OCI-LY1 (cell line): ENCODE measurements around the gene ZNF646.

Experiments
- H2AFZ ChIP-seq: fragments of 200-600 bp; sonication (generic), shearing (Covaris generic); 2 replicates; pipeline ENCODE4 v1.6.0; 2014; ENCODE audit warnings: antibody characterized with exemption, mild to moderate bottlenecking, low read length
- H3F3A ChIP-seq: fragments of 200-600 bp; sonication (generic), shearing (Covaris generic); 2 replicates; pipeline ENCODE4 v1.6.0; 2014; ENCODE audit warnings: mild to moderate bottlenecking, antibody characterized with exemption, low read length, moderate library complexity; ENCODE audit not compliant: insufficient read depth
- H3K27ac ChIP-seq: fragments of 200-600 bp; sonication (generic); 2 replicates; pipeline ENCODE4 v1.5.1; 2014; ENCODE audit warnings: low read length, mixed run types, mild to moderate bottlenecking, low read depth; ENCODE audit not compliant: poor library complexity, severe bottlenecking
- H3K27me3 ChIP-seq: fragments of 200-600 bp; sonication (generic); 2 replicates; pipeline ENCODE4 v1.6.0; 2014; ENCODE audit warnings: antibody characterized with exemption, mild to moderate bottlenecking, low read length, moderate library complexity; ENCODE audit not compliant: insufficient read depth
- H3K36me3 ChIP-seq: fragments of 200-600 bp; sonication (generic); 2 replicates; pipeline ENCODE4 v1.6.1; 2014; ENCODE audit warnings: mild to moderate bottlenecking, antibody characterized with exemption, low read length, moderate library complexity, mixed read lengths; ENCODE audit not compliant: insufficient read depth
- H3K4me1 ChIP-seq: fragments of 200-600 bp; sonication (generic); 2 replicates; pipeline ENCODE4 v1.5.1; 2014; ENCODE audit warnings: mild to moderate bottlenecking, low read length, moderate library complexity; ENCODE audit not compliant: insufficient read depth, severe bottlenecking
- H3K4me2 ChIP-seq: fragments of 200-600 bp; sonication (generic), shearing (Covaris generic); 2 replicates; pipeline ENCODE4 v1.6.1; 2014; ENCODE audit warnings: low read length
- H3K4me3 ChIP-seq: fragments of 200-600 bp; sonication (generic); 2 replicates; pipeline ENCODE4 v1.5.1; 2014; ENCODE audit warnings: low read length, low read depth, mild to moderate bottlenecking, mixed read lengths; ENCODE audit not compliant: poor library complexity, severe bottlenecking
- H3K79me2 ChIP-seq: fragments of 200-600 bp; shearing (Covaris generic); 2 replicates; pipeline ENCODE4 v1.6.1; 2016; ENCODE audit warnings: mixed run types, low read length, mixed read lengths; ENCODE audit not compliant: insufficient read depth
- H3K9ac ChIP-seq: fragments of 200-600 bp; sonication (generic), shearing (Covaris generic); 2 replicates; pipeline ENCODE4 v1.6.1; 2014; ENCODE audit warnings: mild to moderate bottlenecking, low read length, mixed read lengths
- H3K9me2 ChIP-seq: fragments of 200-600 bp; sonication (generic), shearing (Covaris generic); 2 replicates; pipeline ENCODE4 v1.6.1; 2014; ENCODE audit warnings: low read depth, mild to moderate bottlenecking, low read length, mixed read lengths
- H3K9me3 ChIP-seq: fragments of 200-600 bp; shearing (Covaris generic); 2 replicates; pipeline ENCODE4 v1.6.1; 2014; ENCODE audit warnings: low read length, mixed read lengths
- H4K20me1 ChIP-seq: fragments of 200-600 bp; sonication (generic), shearing (Covaris generic); 2 replicates; pipeline ENCODE4 v1.6.0; 2016; ENCODE audit warnings: mild to moderate bottlenecking, low read length; ENCODE audit not compliant: insufficient read depth
- CTCF ChIP-seq: fragments of 200-600 bp; sonication (generic), shearing (Covaris generic); IDR thresholded peaks from 2 replicates; pipeline ENCODE4 v1.5.1; 2017; ENCODE audit warnings: mild to moderate bottlenecking, antibody characterized with exemption, low read length, moderate library complexity, mixed read lengths
- EZH2 ChIP-seq: fragments of 200-600 bp; sonication (generic), shearing (Covaris generic); IDR thresholded peaks from 2 replicates; pipeline ENCODE4 v1.8.0; 2017; ENCODE audit warnings: borderline replicate concordance, mixed run types, mild to moderate bottlenecking, antibody characterized with exemption, low read length, moderate library complexity, mixed read lengths

ZNF646 gene

GRCh38 chr16:31063495-31063842 is 10.8 kb upstream of the ZNF646 start:
- H3K4me3 ChIP-seq, result no peak overlapping the region
- H3K27me3 ChIP-seq, result no peaks in the 10 kb centered on the region
- no peaks in the 10 kb centered on the region for H3F3A ChIP-seq
- H3K9me3 ChIP-seq, result no peaks in the 10 kb centered on the region
- no peak overlapping the region for H2AFZ ChIP-seq
- no peaks in the 10 kb centered on the region for H3K4me1 ChIP-seq
- no peak overlapping the region for H3K4me2 ChIP-seq
- TF ChIP-seq EZH2 (no peak), CTCF (no peak)
- H3K9me2 ChIP-seq, result no peaks in the 10 kb centered on the region
- no peak overlapping the region for H3K9ac ChIP-seq
- peaks cover 28% of the 10 kb centered on the region for H3K36me3 ChIP-seq
- 0 out of 2 replicates have a peak, but pooled peaks cover 2% of the 10 kb centered on the region for H3K79me2 ChIP-seq
- no peak overlapping the region for H3K27ac ChIP-seq
- H4K20me1 ChIP-seq, result no peaks in the 10 kb centered on the region

- Histone ChIP-seq H3F3A (no peaks in the 10 kb centered on the region), H4K20me1 (no peaks in the 10 kb centered on the region), H3K4me2 (no peak overlapping the region), H3K4me3 (no peak overlapping the region), H3K9me2 (no peaks in the 10 kb centered on the region), H3K36me3 (peaks cover 28% of the 10 kb centered on the region), H3K9ac (no peak overlapping the region), H3K9me3 (no peaks in the 10 kb centered on the region), H3K27ac (no peak overlapping the region), H3K4me1 (no peaks in the 10 kb centered on the region), H2AFZ (no peak overlapping the region), H3K79me2 (0 out of 2 replicates have a peak, but pooled peaks cover 6% of the 10 kb centered on the region), H3K27me3 (no peaks in the 10 kb centered on the region)
- TF ChIP-seq EZH2 (no peak), CTCF (no peak)
These were observed 10.2 kb upstream of the ZNF646 start for GRCh38 chr16:31063843-31064611.

DNA sequence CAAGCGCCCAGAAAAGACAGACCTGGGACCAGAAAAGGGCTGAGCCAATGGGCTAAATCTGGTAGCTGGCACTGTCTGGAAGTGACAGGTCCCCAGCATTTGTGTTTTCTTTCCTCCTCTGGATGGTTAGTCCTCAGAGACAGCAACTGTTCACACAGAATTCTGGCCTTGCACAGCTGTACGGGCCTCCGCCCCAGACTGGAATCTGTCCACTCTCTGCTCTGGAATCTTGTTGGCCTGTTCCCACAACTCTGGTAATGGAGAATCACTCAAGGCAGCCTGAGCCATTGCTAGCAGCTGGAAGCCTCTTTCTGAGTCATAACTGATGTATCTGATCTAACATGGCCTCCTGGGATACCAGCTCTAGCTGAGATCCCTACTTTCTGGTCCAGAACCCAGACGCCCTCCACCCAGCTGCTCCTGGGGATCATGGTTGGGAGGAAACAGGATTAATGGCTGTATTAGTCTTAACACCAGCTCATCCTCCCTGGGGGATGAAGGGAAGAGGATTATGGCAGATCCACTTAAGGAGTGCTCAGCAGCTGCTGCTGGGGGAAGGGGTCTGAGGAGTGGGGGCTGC is 9.2 kb upstream of the ZNF646 start:
- Histone ChIP-seq H2AFZ (no peak overlapping the region), H3K9me2 (no peaks in the 10 kb centered on the region), H3K4me2 (no peak overlapping the region), H3K9ac (no peak overlapping the region), H3K36me3 (peaks cover 24% of the 10 kb centered on the region), H3K9me3 (no peaks in the 10 kb centered on the region), H3K4me3 (no peak overlapping the region), H3F3A (no peaks in the 10 kb centered on the region), H3K27ac (no peak overlapping the region), H3K4me1 (no peaks in the 10 kb centered on the region), H4K20me1 (no peaks in the 10 kb centered on the region), H3K27me3 (no peaks in the 10 kb centered on the region), H3K79me2 (peaks cover 9% of the 10 kb centered on the region; the same call in 1 of the 2 replicates)
- no peak for TF ChIP-seq EZH2
- TF ChIP-seq CTCF, result no peak
